ENCODE data around the gene LTK. TPM values are rescaled to one million over a fixed set of nuclear protein-coding genes. Genes with fewer than 3 reads are reported as not detected.
A peak's percentile ranks its signal among the peaks of the same experiment; 100 is the strongest.

LTK gene
- total and polyA plus RNA-seq, 3 experiments from 2014 or later: 0.27 to 7.3 (median 0.31) TPM

DNA sequence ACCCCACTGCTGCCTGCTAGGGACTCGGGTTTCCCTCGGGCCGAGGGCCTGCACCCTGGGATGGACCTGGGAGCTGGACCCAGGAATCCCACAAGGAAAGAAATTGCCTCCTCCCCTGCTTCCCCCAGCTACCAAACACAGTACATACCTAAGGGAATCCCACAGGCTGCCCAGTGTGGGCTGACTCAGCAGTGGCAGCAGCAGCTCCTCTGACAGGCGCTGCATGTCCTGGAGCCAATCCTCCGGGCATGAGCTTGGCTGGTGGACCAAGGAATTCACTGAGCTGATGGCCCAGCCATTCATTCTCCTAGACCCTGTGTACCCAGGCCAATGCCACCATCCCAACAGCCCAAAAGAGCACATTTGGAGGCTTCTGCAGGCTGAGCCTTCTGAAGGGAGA, 9.5 kb upstream of the LTK start:
- Histone ChIP-seq H3K4me3 (ENCODE audit: low read length) (no peak overlapping the region), H3K27ac (ENCODE audit: low read depth, low read length) (no peak overlapping the region), H3K4me1 (ENCODE audit: insufficient read depth, low read length) (no peaks in the 10 kb centered on the region), H3K9me3 (ENCODE audit: low read length) (no peaks in the 10 kb centered on the region), H3K36me3 (ENCODE audit: insufficient read depth, low read length) (peaks cover 20% of the 10 kb centered on the region), H3K27me3 (ENCODE audit: insufficient read depth, low read length, poor library complexity, severe bottlenecking) (no peaks in the 10 kb centered on the region)
- H3K36me3 Mint-ChIP-seq: peaks cover 4 to 56% (median 6%) of the 10 kb centered on the region in 3 donors
- DNase-seq: no peak
- H3K27ac Mint-ChIP-seq: peak overlapping the region in 1 of 8 donors; percentile 26
- no peaks in the 10 kb centered on the region for H3K4me1 Mint-ChIP-seq
- CTCF ChIA-PET: no interaction called here
- no peaks in the 10 kb centered on the region for H3K27me3 Mint-ChIP-seq
- no peak overlapping the region for H3K4me3 Mint-ChIP-seq
- H3K9me3 Mint-ChIP-seq: no peaks in the 10 kb centered on the region
- POLR2A ChIA-PET: no interaction called here

DNA sequence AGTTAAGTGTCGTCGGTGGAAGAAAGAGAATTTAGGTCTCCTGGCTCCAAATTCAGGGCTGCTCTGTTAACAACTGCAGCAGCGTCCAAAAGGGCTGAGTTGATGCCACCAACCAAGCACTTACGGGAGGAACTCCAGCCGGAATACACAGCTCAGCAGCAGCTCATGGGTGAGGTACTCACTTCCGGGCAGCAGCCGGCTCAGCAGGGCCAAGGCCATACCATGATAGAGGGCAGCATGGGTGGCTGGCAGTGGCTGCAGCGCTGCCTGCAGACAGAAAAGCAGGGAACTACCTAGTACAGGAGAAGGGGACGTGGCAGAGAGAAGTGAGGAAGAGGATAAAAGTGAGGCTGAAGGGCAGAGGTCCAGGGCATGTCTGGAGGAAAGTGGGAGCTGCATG, 8.0 kb upstream of the LTK start:
- no peaks in the 10 kb centered on the region for H3K9me3 Mint-ChIP-seq
- Histone ChIP-seq H3K27me3 (ENCODE audit: insufficient read depth, low read length, poor library complexity, severe bottlenecking) (no peaks in the 10 kb centered on the region), H3K9me3 (ENCODE audit: low read length) (no peaks in the 10 kb centered on the region), H3K36me3 (ENCODE audit: insufficient read depth, low read length) (peaks cover 5% of the 10 kb centered on the region), H3K4me1 (ENCODE audit: insufficient read depth, low read length) (no peaks in the 10 kb centered on the region), H3K27ac (ENCODE audit: low read depth, low read length) (no peak overlapping the region), H3K4me3 (ENCODE audit: low read length) (no peak overlapping the region)
- DNase-seq: no peak
- CTCF ChIA-PET: no interaction called here
- H3K36me3 Mint-ChIP-seq: peaks cover 3 to 50% (median 8%) of the 10 kb centered on the region in 3 donors
- POLR2A ChIA-PET: no interaction called here
- H3K27ac Mint-ChIP-seq: peak overlapping the region in 2 of 8 donors; percentile 1 to 37
- H3K27me3 Mint-ChIP-seq: no peaks in the 10 kb centered on the region
- no peak overlapping the region for H3K4me3 Mint-ChIP-seq
- H3K4me1 Mint-ChIP-seq: peaks cover 0 to 4% (median 2%) of the 10 kb centered on the region in 3 donors

DNA sequence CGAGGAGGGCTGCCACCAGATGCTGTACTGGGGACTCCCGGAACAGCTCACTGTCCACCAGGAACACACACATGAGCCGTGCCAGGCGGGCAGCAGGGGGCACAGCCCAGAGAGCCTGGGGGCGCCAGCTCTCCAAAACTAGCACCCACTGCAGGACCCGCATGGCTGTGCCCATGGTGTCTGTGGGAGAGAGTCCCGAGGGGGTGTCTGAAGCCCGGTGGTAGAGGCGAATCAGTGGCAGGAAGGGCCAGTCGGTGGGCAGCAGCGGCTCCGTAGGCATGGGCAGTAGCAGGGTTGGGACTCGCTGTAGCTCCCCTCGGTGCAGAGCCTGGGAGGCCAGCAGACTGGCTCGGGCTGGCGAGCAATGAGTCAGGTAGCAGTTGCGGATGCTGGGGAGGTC, 7.0 kb upstream of the LTK start:
- H3K27ac Mint-ChIP-seq: no peak overlapping the region
- no peaks in the 10 kb centered on the region for H3K27me3 Mint-ChIP-seq
- no peaks in the 10 kb centered on the region for H3K9me3 ChIP-seq (ENCODE audit: low read length)
- H3K4me3 Mint-ChIP-seq: no peak overlapping the region
- ChIA-PET CTCF (no interaction called here), POLR2A (no interaction called here)
- DNase-seq: no peak
- H3K36me3 Mint-ChIP-seq: peaks cover 0 to 41% (median 5%) of the 10 kb centered on the region in 3 donors
- no peaks in the 10 kb centered on the region for H3K4me1 ChIP-seq (ENCODE audit: insufficient read depth, low read length)
- no peak overlapping the region for H3K27ac ChIP-seq (ENCODE audit: low read depth, low read length)
- H3K9me3 Mint-ChIP-seq: no peaks in the 10 kb centered on the region
- H3K4me3 ChIP-seq (ENCODE audit: low read length): no peak overlapping the region
- peaks cover 0 to 4% (median 4%) of the 10 kb centered on the region in 3 donors for H3K4me1 Mint-ChIP-seq
- H3K27me3 ChIP-seq (ENCODE audit: insufficient read depth, low read length, poor library complexity, severe bottlenecking): no peaks in the 10 kb centered on the region
- no peaks in the 10 kb centered on the region for H3K36me3 ChIP-seq (ENCODE audit: insufficient read depth, low read length)

DNA sequence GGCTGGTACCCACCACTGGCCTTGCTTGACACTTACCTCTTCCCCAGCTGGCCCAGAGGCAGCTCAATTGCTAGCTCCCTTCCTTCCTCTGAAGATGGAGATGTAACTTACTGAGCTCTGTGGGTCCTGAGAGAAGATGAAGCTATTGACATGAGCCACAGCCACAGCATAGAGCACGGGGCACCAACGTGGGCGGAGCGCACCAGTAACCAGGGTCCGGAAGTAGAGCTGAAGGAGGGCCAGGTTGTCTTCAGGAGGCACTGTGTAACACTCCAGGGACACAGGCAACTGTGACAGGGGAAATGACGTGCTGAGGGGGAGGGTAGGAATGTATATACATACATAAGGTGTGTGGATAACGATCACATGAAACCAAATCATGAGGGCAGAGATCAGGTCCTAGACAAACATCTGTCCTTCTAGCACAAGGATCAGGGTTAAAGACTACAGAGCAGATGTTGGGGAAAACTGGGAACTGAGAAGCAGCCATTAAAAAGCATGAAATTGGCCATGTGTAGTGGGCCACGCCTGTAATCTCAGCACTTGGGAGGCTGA, 4.3 kb upstream of the LTK start:
- Mint-ChIP-seq H3K27ac (peak overlapping the region in 5 of 8 donors; percentile 59 to 85 (median 79)), H3K4me3 (peak overlapping the region in 2 of 7 donors; percentile 12 to 21), H3K27me3 (peaks cover 3 to 6% of the 10 kb centered on the region in 2 donors), H3K4me1 (peaks cover 14 to 19% (median 17%) of the 10 kb centered on the region in 3 donors), H3K9me3 (no peaks in the 10 kb centered on the region), H3K36me3 (peaks cover 0 to 29% (median 5%) of the 10 kb centered on the region in 3 donors)
- no peaks in the 10 kb centered on the region for H3K36me3 ChIP-seq (ENCODE audit: insufficient read depth, low read length)
- peaks cover 6% of the 10 kb centered on the region for H3K27me3 ChIP-seq (ENCODE audit: insufficient read depth, low read length, poor library complexity, severe bottlenecking)
- peaks cover 14% of the 10 kb centered on the region for H3K4me1 ChIP-seq (ENCODE audit: insufficient read depth, low read length)
- H3K9me3 ChIP-seq (ENCODE audit: low read length): no peaks in the 10 kb centered on the region
- H3K4me3 ChIP-seq (ENCODE audit: low read length): no peak overlapping the region
- no peak overlapping the region for H3K27ac ChIP-seq (ENCODE audit: low read depth, low read length)
- DNase-seq: no peak
- ChIA-PET CTCF (no interaction called here), POLR2A (no interaction called here)

DNA sequence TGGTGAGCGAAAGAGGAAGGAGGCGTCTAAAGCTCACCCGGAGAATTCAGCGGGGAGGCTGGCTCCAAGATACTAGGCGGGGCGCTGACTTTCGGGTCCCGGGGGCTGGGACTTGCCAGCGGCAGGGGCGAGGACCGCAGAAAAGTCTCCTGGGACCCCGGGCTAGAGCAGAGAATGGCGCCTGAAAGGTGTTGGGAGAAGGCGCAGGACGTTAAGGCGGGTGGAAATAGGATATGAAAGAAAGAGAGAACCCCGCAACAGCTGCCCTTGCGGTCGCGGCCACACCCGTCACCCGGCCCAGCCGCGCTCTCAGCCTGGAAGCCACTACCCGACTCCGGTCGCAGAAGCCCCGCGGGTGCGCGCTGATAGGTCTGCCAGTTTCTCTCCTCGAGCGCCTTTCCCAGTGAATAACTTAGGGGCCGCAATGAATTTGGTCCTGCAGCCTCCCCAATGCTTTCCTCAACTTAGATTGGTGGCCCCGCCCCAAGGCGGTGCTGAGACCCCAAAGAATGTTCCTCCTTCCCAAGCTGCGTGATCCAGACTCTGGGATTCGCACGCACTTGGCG, 604 bp downstream of the LTK start:
- CTCF ChIA-PET: interaction anchor here (1.9 kb wide), 1 partner anchor 47 kb away, joined by 4 read pairs; no protein-coding TSS in a partner anchor
- Mint-ChIP-seq H3K27ac (peak overlapping the region; percentile 56 to 97 (median 90)), H3K9me3 (no peaks in the 10 kb centered on the region), H3K27me3 (peaks cover 21 to 23% of the 10 kb centered on the region in 2 donors), H3K4me3 (peak overlapping the region; percentile 80 to 96 (median 89)), H3K36me3 (peaks cover 0 to 8% (median 3%) of the 10 kb centered on the region in 3 donors), H3K4me1 (peaks cover 26 to 32% (median 29%) of the 10 kb centered on the region in 3 donors)
- Histone ChIP-seq H3K4me1 (ENCODE audit: insufficient read depth, low read length) (peaks cover 26% of the 10 kb centered on the region), H3K36me3 (ENCODE audit: insufficient read depth, low read length) (no peaks in the 10 kb centered on the region), H3K27me3 (ENCODE audit: insufficient read depth, low read length, poor library complexity, severe bottlenecking) (peaks cover 17% of the 10 kb centered on the region), H3K9me3 (ENCODE audit: low read length) (no peaks in the 10 kb centered on the region), H3K27ac (ENCODE audit: low read depth, low read length) (peak overlapping the region; percentile 47), H3K4me3 (ENCODE audit: low read length) (peak overlapping the region; percentile 58)
- POLR2A ChIA-PET: interaction anchor here (0.6 kb wide), 1 partner anchor 37 kb away, joined by 8 read pairs; no protein-coding TSS in a partner anchor
- peak in 3 of 5 donors; percentile 31 to 39 (median 39) for DNase-seq

DNA sequence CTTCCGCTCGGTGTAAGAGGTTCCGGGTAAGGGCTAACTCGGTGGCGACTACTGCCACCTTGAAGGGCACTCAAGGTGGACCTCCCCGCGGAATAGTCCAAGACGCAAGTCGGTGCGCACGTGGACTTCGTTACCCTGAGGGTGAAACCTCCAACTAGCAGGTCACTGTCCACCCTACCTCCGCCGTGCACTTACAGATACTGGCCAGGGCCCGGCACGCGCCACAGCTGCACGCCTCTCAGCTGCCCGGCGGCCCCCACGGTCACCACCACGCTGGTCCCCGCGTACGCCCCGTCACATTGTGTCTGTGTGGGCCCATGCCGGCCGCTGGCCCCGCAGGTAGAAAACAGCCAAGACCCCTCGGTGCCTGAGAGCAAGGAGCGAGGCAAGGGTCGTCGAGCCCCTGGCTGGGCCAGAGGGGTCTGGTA, 1.1 kb downstream of the LTK start:
- ChIA-PET CTCF (interaction anchor here (1.9 kb wide), 1 partner anchor 47 kb away, joined by 4 read pairs; no protein-coding TSS in a partner anchor), POLR2A (interaction anchor here (0.6 kb wide), 1 partner anchor 37 kb away, joined by 8 read pairs; no protein-coding TSS in a partner anchor)
- Mint-ChIP-seq H3K9me3 (no peaks in the 10 kb centered on the region), H3K4me1 (peaks cover 24 to 32% (median 29%) of the 10 kb centered on the region in 3 donors), H3K27me3 (peaks cover 21 to 27% of the 10 kb centered on the region in 2 donors), H3K27ac (peak overlapping the region; percentile 56 to 97 (median 88)), H3K36me3 (peaks cover 0 to 6% (median 3%) of the 10 kb centered on the region in 3 donors), H3K4me3 (peak overlapping the region; percentile 80 to 96 (median 89))
- DNase-seq: no peak
- Histone ChIP-seq H3K4me3 (ENCODE audit: low read length) (peak overlapping the region; percentile 58), H3K9me3 (ENCODE audit: low read length) (no peaks in the 10 kb centered on the region), H3K36me3 (ENCODE audit: insufficient read depth, low read length) (no peaks in the 10 kb centered on the region), H3K4me1 (ENCODE audit: insufficient read depth, low read length) (peaks cover 26% of the 10 kb centered on the region), H3K27me3 (ENCODE audit: insufficient read depth, low read length, poor library complexity, severe bottlenecking) (peaks cover 17% of the 10 kb centered on the region), H3K27ac (ENCODE audit: low read depth, low read length) (no peak overlapping the region)

DNA sequence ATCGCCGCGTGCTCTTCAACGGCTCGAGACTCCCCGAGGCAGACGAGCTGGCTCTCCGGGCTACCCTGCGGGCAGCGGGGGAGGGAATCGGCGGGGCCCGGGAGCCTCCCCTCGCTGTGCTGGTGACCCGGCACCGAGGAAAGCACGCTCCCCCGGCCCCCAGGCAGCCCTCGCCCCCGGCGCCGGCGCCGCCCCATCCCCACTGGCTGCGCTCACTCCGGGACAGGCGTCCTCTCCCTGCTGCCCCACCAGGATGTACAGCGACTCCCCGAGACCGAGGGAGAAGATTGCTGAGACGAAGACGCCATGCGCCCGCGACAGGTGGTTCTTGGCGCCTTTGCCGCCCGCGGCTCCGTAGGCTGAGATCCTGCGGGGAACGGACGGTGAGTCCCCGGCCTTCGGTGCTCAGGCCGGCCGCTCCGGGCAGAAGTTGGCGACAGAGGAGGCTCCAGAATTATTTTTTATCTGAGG, 1.7 kb downstream of the LTK start:
- Mint-ChIP-seq H3K4me3 (peak overlapping the region; percentile 80 to 96 (median 89)), H3K36me3 (peaks cover 0 to under 1% (median under 1%) of the 10 kb centered on the region in 3 donors), H3K4me1 (peaks cover 24 to 32% (median 28%) of the 10 kb centered on the region in 3 donors), H3K27ac (peak overlapping the region in 7 of 8 donors; percentile 56 to 97 (median 66)), H3K9me3 (no peaks in the 10 kb centered on the region), H3K27me3 (peaks cover 21 to 27% of the 10 kb centered on the region in 2 donors)
- Histone ChIP-seq H3K27ac (ENCODE audit: low read depth, low read length) (no peak overlapping the region), H3K36me3 (ENCODE audit: insufficient read depth, low read length) (no peaks in the 10 kb centered on the region), H3K27me3 (ENCODE audit: insufficient read depth, low read length, poor library complexity, severe bottlenecking) (peaks cover 17% of the 10 kb centered on the region), H3K4me1 (ENCODE audit: insufficient read depth, low read length) (peaks cover 26% of the 10 kb centered on the region), H3K4me3 (ENCODE audit: low read length) (peak overlapping the region; percentile 58), H3K9me3 (ENCODE audit: low read length) (no peaks in the 10 kb centered on the region)
- no peak for DNase-seq
- POLR2A ChIA-PET: no interaction called here
- CTCF ChIA-PET: no interaction called here

DNA sequence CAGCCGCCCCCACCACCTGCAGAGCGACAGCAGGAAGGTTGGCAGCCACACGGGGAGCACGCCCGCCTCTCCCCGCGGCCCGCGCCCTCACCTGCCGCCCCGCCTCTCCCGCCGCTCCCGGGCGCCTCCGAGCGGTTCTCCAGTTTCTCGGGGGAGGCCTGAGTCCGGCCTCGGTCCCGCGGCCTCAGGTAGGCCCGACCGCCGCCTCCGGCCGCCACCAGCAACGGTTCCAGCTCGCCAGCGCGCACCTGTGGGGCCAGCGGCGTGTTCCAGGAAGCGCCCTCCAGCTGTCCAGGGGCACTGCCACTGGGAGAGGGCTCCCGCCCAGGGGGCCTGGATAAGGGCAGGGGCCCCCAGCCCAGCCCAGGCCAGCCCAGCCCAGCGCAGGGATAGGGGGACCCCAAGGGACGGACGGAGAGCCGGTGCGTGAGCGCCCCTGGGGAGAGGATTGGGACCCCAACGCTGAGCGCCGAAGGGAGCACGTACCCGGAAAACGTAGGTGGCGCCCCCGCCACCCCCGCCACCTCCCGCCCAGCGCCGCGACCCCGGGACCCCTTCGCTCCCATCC, 2.2 kb downstream of the LTK start:
- ChIA-PET POLR2A (no interaction called here), CTCF (no interaction called here)
- no peaks in the 10 kb centered on the region for H3K9me3 ChIP-seq (ENCODE audit: low read length)
- H3K27me3 ChIP-seq (ENCODE audit: insufficient read depth, low read length, poor library complexity, severe bottlenecking): peaks cover 17% of the 10 kb centered on the region
- Mint-ChIP-seq H3K4me1 (peaks cover 24 to 32% (median 25%) of the 10 kb centered on the region in 3 donors), H3K27ac (no peak overlapping the region), H3K4me3 (no peak overlapping the region), H3K36me3 (no peaks in the 10 kb centered on the region), H3K9me3 (no peaks in the 10 kb centered on the region), H3K27me3 (peaks cover 21 to 27% of the 10 kb centered on the region in 2 donors)
- H3K4me3 ChIP-seq (ENCODE audit: low read length): no peak overlapping the region
- no peak for DNase-seq
- no peak overlapping the region for H3K27ac ChIP-seq (ENCODE audit: low read depth, low read length)
- no peaks in the 10 kb centered on the region for H3K36me3 ChIP-seq (ENCODE audit: insufficient read depth, low read length)
- H3K4me1 ChIP-seq (ENCODE audit: insufficient read depth, low read length): peaks cover 26% of the 10 kb centered on the region

Data from CD8-positive, alpha-beta memory T cell (primary cell).